Activated T-cell treated with anti-CD3 and anti-CD28 coated beads, Interleukin-2, amount 50 U/mL, for 72 hours (primary cell): ENCODE results near the gene MRTFA. TPM values are rescaled to one million over a fixed set of nuclear protein-coding genes. Genes with fewer than 3 reads are reported as not detected.
"Not testable (repeated sequence)": the region's sequence is repeated elsewhere in the genome, so short reads cannot be mapped to it uniquely, and the experiment has no call there.

Experiments used
- ATAC-seq, 2 donors: fragments of 150-1000 bp; cut with Tn5 transposase; replicated peaks in 1 of 2; 2 replicates each; pipeline ENCODE4 v1.10.0; 2021; ENCODE audit warnings: moderate library complexity in 2 of 2, mild to moderate bottlenecking in 1 of 2
- DNase-seq, 2 donors: peaks; one replicate each; pipeline ENCODE4 v3.0.0; 2021 to 2022; ENCODE audit warnings: mixed read lengths in 1 of 2
- H3K27ac Mint-ChIP-seq: one replicate; pipeline ENCODE4 v1.8.0; 2022; ENCODE audit warnings: mild to moderate bottlenecking, moderate library complexity, mixed read lengths
- H3K27me3 Mint-ChIP-seq: one replicate; pipeline ENCODE4 v1.8.0; 2022; ENCODE audit warnings: low read depth, mixed read lengths
- H3K36me3 Mint-ChIP-seq, 2 donors: one replicate each; pipeline ENCODE4 v1.8.0; 2022; ENCODE audit warnings: mixed read lengths in 2 of 2, mild to moderate bottlenecking in 1 of 2; ENCODE audit not compliant: insufficient read depth in 2 of 2
- H3K4me1 Mint-ChIP-seq: one replicate; pipeline ENCODE4 v1.8.0; 2022; ENCODE audit warnings: low read depth, mixed read lengths
- H3K4me3 Mint-ChIP-seq, 2 donors: one replicate each; pipeline ENCODE4 v1.8.0; 2022; ENCODE audit warnings: mild to moderate bottlenecking in 2 of 2, mixed read lengths in 2 of 2, moderate library complexity in 2 of 2
- H3K9me3 Mint-ChIP-seq, 2 donors: one replicate each; pipeline ENCODE4 v1.8.0; 2022; ENCODE audit warnings: mixed read lengths in 2 of 2
- total RNA-seq, 2 donors: library from RNA; stranded (reverse); gene quantifications; one replicate each; pipeline ENCODE4 v1.2.3, GENCODE V29; 2022

MRTFA gene
- total RNA-seq = 10 to 100 TPM; 44.7 to 51.7 TPM

DNA sequence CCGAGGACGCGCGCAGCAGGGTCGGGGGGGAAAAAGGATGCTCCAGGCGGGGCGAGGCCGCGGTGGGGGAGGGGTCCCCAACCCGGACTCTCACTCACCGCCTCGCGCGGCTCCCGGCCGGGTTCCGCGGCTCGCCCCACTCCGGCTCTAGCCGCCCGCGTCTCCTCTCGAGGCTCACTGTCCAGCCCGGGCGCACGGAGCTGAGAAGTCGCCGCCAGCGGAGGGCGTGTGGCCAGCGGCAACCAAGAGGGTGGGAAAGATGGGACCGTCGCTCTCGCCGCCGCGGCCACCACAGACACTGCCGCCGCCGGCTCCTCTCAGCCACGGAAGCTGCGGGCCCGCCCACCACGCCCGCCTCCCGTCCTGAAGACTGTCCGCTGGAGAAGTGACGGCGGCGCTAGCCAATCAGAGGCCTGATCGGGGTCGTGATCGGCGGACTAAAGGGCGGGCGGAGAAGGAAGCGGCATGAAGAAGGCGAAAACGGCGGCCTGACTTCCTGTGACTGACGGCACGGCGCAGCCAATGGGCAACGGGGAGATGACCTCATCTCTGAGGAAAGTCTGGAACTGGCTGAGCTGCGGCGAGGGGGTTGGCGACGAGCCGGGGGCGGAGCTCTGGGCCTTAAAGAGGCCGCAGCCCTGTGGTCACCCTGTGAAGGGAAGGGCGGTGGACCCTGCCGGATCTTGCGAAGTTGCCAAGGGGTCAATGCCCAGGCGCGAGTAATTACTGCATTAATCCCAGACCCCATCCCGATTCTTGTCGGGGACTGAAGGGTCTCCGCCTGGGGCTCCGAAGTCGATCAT lies at the start of gene MRTFA:
Gene MRTFA, minus strand, starts transcription at position 340 of the 803 bp plus-strand sequence.
- Mint-ChIP-seq H3K4me1 (peaks cover 47% of the 10 kb centered on the region), H3K4me3 (peak within 1 kb of the TSS; percentile 94 to 98), H3K36me3 (peaks cover 4 to 6% of the 10 kb centered on the region in 2 donors), H3K27ac (peak within 1 kb of the TSS; percentile 95), H3K27me3 (no peaks in the 10 kb centered on the region), H3K9me3 (peaks cover 0 to 2% of the 10 kb centered on the region in 2 donors)
- ATAC-seq = peak; percentile 94 to 95
- peak; percentile 98 to 100 for DNase-seq

DNA sequence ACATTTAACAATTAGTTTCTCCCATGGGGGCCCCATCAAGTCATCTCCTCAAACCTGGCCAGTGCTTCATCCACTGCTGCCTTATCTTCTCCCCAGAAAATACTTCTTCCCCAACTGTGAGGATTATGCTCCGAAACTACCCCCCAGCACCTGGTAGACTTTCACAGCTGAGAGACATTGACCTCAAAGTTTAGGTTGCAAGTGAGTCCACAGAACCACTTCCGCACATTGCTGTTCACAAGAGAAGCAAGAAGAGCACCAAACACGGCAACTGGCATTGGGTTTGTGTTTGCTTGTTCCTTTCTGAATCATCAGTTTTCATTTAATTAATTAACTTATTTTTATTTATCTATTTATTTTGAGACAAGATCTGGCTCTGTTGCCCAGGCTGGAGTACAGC lies 48.9 kb upstream of the MRTFA start:
- H3K27ac Mint-ChIP-seq = no peak overlapping the region
- H3K36me3 Mint-ChIP-seq = no peaks in the 10 kb centered on the region
- peaks cover 14% of the 10 kb centered on the region for H3K27me3 Mint-ChIP-seq
- H3K4me3 Mint-ChIP-seq = peak overlapping the region; percentile 38 to 81
- H3K4me1 Mint-ChIP-seq = peaks cover 39% of the 10 kb centered on the region
- ATAC-seq (no peak), DNase-seq (peak in 1 of 2 donors; percentile 17)
- no peaks in the 10 kb centered on the region for H3K9me3 Mint-ChIP-seq

GRCh38 chr22:40684728-40685127 lies 48.2 kb upstream of the MRTFA start:
- DNase-seq = no peak
- Mint-ChIP-seq H3K27ac (no peak overlapping the region), H3K9me3 (no peaks in the 10 kb centered on the region), H3K27me3 (peaks cover 21% of the 10 kb centered on the region), H3K36me3 (no peaks in the 10 kb centered on the region), H3K4me3 (peak overlapping the region in 1 of 2 donors; percentile 81), H3K4me1 (peaks cover 45% of the 10 kb centered on the region)
- no peak for ATAC-seq

GRCh38 chr22:40681451-40681850 lies 44.9 kb upstream of the MRTFA start:
- Mint-ChIP-seq H3K27me3 (peaks cover 30% of the 10 kb centered on the region), H3K27ac (no peak overlapping the region), H3K4me1 (peaks cover 50% of the 10 kb centered on the region), H3K4me3 (no peak overlapping the region), H3K36me3 (no peaks in the 10 kb centered on the region), H3K9me3 (no peaks in the 10 kb centered on the region)
- DNase-seq (no peak), ATAC-seq (no peak)

DNA sequence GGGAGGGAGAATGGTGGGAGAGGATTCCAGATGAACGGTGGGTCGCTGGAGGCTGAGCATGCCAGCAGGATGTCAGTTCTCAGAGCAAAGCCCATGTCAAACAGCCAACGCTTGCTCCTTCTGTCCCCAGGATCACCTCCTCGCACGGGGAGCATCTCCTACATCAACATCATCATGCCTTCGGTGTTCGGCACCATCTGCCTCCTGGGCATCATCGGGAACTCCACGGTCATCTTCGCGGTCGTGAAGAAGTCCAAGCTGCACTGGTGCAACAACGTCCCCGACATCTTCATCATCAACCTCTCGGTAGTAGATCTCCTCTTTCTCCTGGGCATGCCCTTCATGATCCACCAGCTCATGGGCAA lies 44.3 kb upstream of the MRTFA start:
- H3K36me3 Mint-ChIP-seq = no peaks in the 10 kb centered on the region
- ATAC-seq (no peak), DNase-seq (no peak)
- no peak overlapping the region for H3K4me3 Mint-ChIP-seq
- H3K27me3 Mint-ChIP-seq = peaks cover 30% of the 10 kb centered on the region
- peaks cover 50% of the 10 kb centered on the region for H3K4me1 Mint-ChIP-seq
- H3K9me3 Mint-ChIP-seq = no peaks in the 10 kb centered on the region
- no peak overlapping the region for H3K27ac Mint-ChIP-seq

GRCh38 chr22:40679964-40680818 lies 43.7 kb upstream of the MRTFA start:
- Mint-ChIP-seq H3K4me1 (peaks cover 48% of the 10 kb centered on the region), H3K36me3 (no peaks in the 10 kb centered on the region), H3K27ac (no peak overlapping the region), H3K27me3 (peaks cover 30% of the 10 kb centered on the region), H3K9me3 (no peaks in the 10 kb centered on the region), H3K4me3 (no peak overlapping the region)
- DNase-seq = no peak
- no peak for ATAC-seq

GRCh38 chr22:40679249-40679963 lies 42.9 kb upstream of the MRTFA start, which contains the start of gene MCHR1:
MCHR1 (plus strand) TSS chr22:40679484; CDS start chr22:40679653, 169 bp downstream.
- Mint-ChIP-seq H3K36me3 (no peaks in the 10 kb centered on the region), H3K9me3 (no peaks in the 10 kb centered on the region), H3K27ac (peak within 1 kb of the TSS; percentile 55), H3K4me3 (peak within 1 kb of the TSS; percentile 36 to 41), H3K4me1 (peaks cover 40% of the 10 kb centered on the region), H3K27me3 (peaks cover 30% of the 10 kb centered on the region)
- DNase-seq (peak in 1 of 2 donors; percentile 12), ATAC-seq (no peak)

DNA sequence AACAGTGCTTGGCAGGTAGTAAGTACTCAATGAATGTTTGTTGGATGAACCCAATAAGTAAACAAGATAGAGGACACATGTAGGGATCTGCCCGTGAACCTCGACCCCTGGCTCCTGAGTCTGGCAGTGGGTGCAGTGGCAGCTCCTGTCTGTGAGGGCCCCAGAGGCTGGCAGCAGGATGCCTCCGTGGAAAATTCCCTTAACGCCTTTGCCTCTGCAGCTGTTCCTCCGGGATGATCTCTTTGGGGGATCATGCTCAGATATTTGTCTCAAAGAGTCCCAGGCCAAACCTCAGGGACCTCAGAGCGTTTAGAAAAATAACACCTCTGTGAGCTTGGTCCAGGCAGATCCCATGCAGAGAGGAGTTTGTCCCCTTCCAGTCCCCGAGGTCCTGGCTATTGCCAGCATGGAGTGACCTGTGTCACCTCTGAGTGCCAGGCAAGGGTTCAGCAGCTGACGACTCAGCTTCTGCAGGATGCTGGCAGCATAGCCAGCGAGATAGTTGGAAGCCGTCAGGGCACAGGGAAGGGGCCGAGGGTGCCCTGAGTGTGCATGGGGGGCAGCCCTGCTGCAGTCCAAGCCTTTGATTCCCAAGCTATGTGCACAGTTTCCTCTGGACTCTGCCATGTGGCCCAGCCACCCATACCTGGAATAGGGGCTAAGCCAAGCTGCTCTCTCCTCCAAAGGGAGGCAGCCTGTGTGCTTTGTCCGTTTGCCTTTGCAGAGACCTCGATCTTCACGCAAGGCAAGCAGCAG lies 42.2 kb upstream of the MRTFA start:
- DNase-seq = no peak
- ATAC-seq = no peak
- Mint-ChIP-seq H3K4me1 (peaks cover 33% of the 10 kb centered on the region), H3K4me3 (peak overlapping the region in 1 of 2 donors; percentile 36), H3K27me3 (peaks cover 30% of the 10 kb centered on the region), H3K9me3 (no peaks in the 10 kb centered on the region), H3K36me3 (no peaks in the 10 kb centered on the region), H3K27ac (no peak overlapping the region)

- Mint-ChIP-seq H3K36me3 (no peaks in the 10 kb centered on the region), H3K4me3 (no peak overlapping the region)
These were observed 40.1 kb upstream of the MRTFA start for GRCh38 chr22:40676644-40677043.

GRCh38 chr22:40676166-40676565 lies 39.6 kb upstream of the MRTFA start:
- not testable (repeated sequence) for H3K4me3 Mint-ChIP-seq, H3K27ac Mint-ChIP-seq, ATAC-seq, H3K9me3 Mint-ChIP-seq, H3K36me3 Mint-ChIP-seq, DNase-seq
- peaks cover 11% of the 10 kb centered on the region for H3K4me1 Mint-ChIP-seq
- peaks cover 23% of the 10 kb centered on the region for H3K27me3 Mint-ChIP-seq

More at GRCh38 chr22:40676644-40677043, 40.1 kb upstream of the MRTFA start:
- peaks cover 28% of the 10 kb centered on the region for H3K27me3 Mint-ChIP-seq
- DNase-seq = no peak
- H3K9me3 Mint-ChIP-seq = no peaks in the 10 kb centered on the region
- peaks cover 12% of the 10 kb centered on the region for H3K4me1 Mint-ChIP-seq
- no peak for ATAC-seq
- no peak overlapping the region for H3K27ac Mint-ChIP-seq

- Mint-ChIP-seq H3K9me3 (no peaks in the 10 kb centered on the region), H3K4me1 (peaks cover 15% of the 10 kb centered on the region), H3K36me3 (no peaks in the 10 kb centered on the region), H3K27ac (no peak overlapping the region), H3K27me3 (peaks cover 5% of the 10 kb centered on the region), H3K4me3 (no peak overlapping the region)
- DNase-seq (no peak), ATAC-seq (no peak)
These were observed 37.8 kb upstream of the MRTFA start for GRCh38 chr22:40674274-40674673.

- peaks cover 0 to 3% of the 10 kb centered on the region in 2 donors for H3K36me3 Mint-ChIP-seq
These were observed 36.5 kb upstream of the MRTFA start for GRCh38 chr22:40673017-40673416.

More at GRCh38 chr22:40673017-40673416, 36.5 kb upstream of the MRTFA start:
- Mint-ChIP-seq H3K4me1 (peaks cover 28% of the 10 kb centered on the region), H3K27ac (no peak overlapping the region), H3K27me3 (no peaks in the 10 kb centered on the region), H3K9me3 (peaks cover 0 to 2% of the 10 kb centered on the region in 2 donors), H3K4me3 (no peak overlapping the region)
- no peak for DNase-seq
- ATAC-seq = no peak
